IMR-90 (cell line): ENCODE measurements around the gene DUSP22. TPM values are rescaled to one million over a fixed set of nuclear protein-coding genes. Genes with fewer than 3 reads are reported as not detected.

ENCODE experiments used
- ATAC-seq: fragments of 200-7000 bp; cut with Tn5 transposase; 2 replicates; pipeline ENCODE4 v1.9.1; 2020; ENCODE audit warnings: low read depth, mild to moderate bottlenecking, moderate library complexity
- BruUV-seq: library from RNA; stranded (reverse); fragments of 400-500 nt; replicated peaks from 2 replicates; lab custom pipeline; 2021; lab: Mats Ljungman, UMichigan
- CTCF ChIA-PET: fragments of 300-600 bp; formaldehyde crosslinking; extraction: SDS; loops from one replicate; lab custom pipeline; 2021; ENCODE audit warnings: antibody characterized with exemption; lab: Yijun Ruan, JAX
- POLR2A ChIA-PET: fragments of 300-600 bp; sonication (Branson Sonifier 250); formaldehyde crosslinking; loops from one replicate; lab custom pipeline; 2022; ENCODE audit warnings: antibody characterized with exemption; ENCODE audit not compliant: unreplicated experiment; lab: Charles Lee
- DNase-seq: peaks from one replicate; pipeline ENCODE4 v3.0.0; 2013
- H2AFZ ChIP-seq: replicated peaks from 2 replicates; pipeline ENCODE3; 2013; ENCODE audit warnings: low read length, mild to moderate bottlenecking; ENCODE audit not compliant: poor library complexity
- H2AK5ac ChIP-seq: 2 replicates; pipeline ENCODE4 v1.6.1; 2013; ENCODE audit warnings: low read depth, low read length, inconsistent platforms
- H2AK9ac ChIP-seq: replicated peaks from 2 replicates; pipeline ENCODE3; 2013; ENCODE audit warnings: mild to moderate bottlenecking, low read depth, low read length, moderate library complexity; ENCODE audit not compliant: poor library complexity
- H2BK120ac ChIP-seq: 2 replicates; pipeline ENCODE4 v1.6.1; 2013; ENCODE audit warnings: low read depth, low read length, inconsistent platforms
- H2BK15ac ChIP-seq: 3 replicates; pipeline ENCODE4 v1.6.1; 2013; ENCODE audit warnings: low read depth, low read length, inconsistent platforms
- H2BK20ac ChIP-seq: 2 replicates; pipeline ENCODE4 v1.6.1; 2013; ENCODE audit warnings: low read depth, mild to moderate bottlenecking, inconsistent platforms, low read length, moderate library complexity
- H2BK5ac ChIP-seq: 2 replicates; pipeline ENCODE4 v1.6.1; 2013; ENCODE audit warnings: mild to moderate bottlenecking, low read depth, low read length, inconsistent platforms; ENCODE audit not compliant: poor library complexity, severe bottlenecking
- H3K14ac ChIP-seq: replicated peaks from 2 replicates; pipeline ENCODE4 v1.6.1; 2013; ENCODE audit warnings: low read depth, low read length, inconsistent platforms
- H3K18ac ChIP-seq: 2 replicates; pipeline ENCODE4 v1.6.1; 2013; ENCODE audit warnings: low read depth, low read length, control low read depth
- H3K23ac ChIP-seq: 2 replicates; pipeline ENCODE4 v1.6.1; 2013; ENCODE audit warnings: low read depth, low read length, inconsistent platforms
- H3K27ac ChIP-seq: 2 replicates; pipeline ENCODE4 v1.5.1; 2013; ENCODE audit warnings: mild to moderate bottlenecking, control low read depth, low read length; ENCODE audit not compliant: insufficient read depth
- H3K27me3 ChIP-seq: 2 replicates; pipeline ENCODE4 v1.6.1; 2013; ENCODE audit warnings: low read length; ENCODE audit not compliant: control insufficient read depth, insufficient read depth
- H3K36me3 ChIP-seq: 2 replicates; pipeline ENCODE4 v1.6.1; 2013; ENCODE audit warnings: low read length, mixed read lengths; ENCODE audit not compliant: control insufficient read depth, insufficient read depth
- H3K4ac ChIP-seq: 2 replicates; pipeline ENCODE4 v1.6.1; 2013; ENCODE audit warnings: low read depth, low read length, inconsistent platforms
- H3K4me1 ChIP-seq: 2 replicates; pipeline ENCODE4 v1.6.1; 2013; ENCODE audit warnings: low read length, mixed read lengths; ENCODE audit not compliant: control insufficient read depth, insufficient read depth
- H3K4me2 ChIP-seq: 2 replicates; pipeline ENCODE4 v1.6.1; 2013; ENCODE audit warnings: low read depth, mild to moderate bottlenecking, control low read depth, low read length, moderate library complexity
- H3K4me3 ChIP-seq: 2 replicates; pipeline ENCODE4 v1.5.1; 2013; ENCODE audit warnings: low read depth, mild to moderate bottlenecking, control low read depth, low read length, moderate library complexity; ENCODE audit not compliant: insufficient read depth
- H3K56ac ChIP-seq: 2 replicates; pipeline ENCODE4 v1.6.1; 2013; ENCODE audit warnings: low read length, inconsistent platforms; ENCODE audit not compliant: insufficient read depth; ENCODE audit errors: extremely low read depth
- H3K79me1 ChIP-seq, 2 experiments: 2 replicates each; pipeline ENCODE4 v1.6.1; 2013; ENCODE audit warnings: low read length in 2 of 2, inconsistent platforms in 1 of 2, low read depth in 1 of 2
- H3K9ac ChIP-seq: 2 replicates; pipeline ENCODE4 v1.6.1; 2013; ENCODE audit warnings: low read depth, low read length, control low read depth
- H3K9me1 ChIP-seq: 2 replicates; pipeline ENCODE4 v1.6.1; 2013; ENCODE audit warnings: low read length, inconsistent platforms; ENCODE audit not compliant: insufficient read depth
- H3K9me3 ChIP-seq: 2 replicates; pipeline ENCODE4 v1.6.1; 2013; ENCODE audit warnings: low read length; ENCODE audit not compliant: control insufficient read depth, insufficient read depth
- H4K20me1 ChIP-seq: 2 replicates; pipeline ENCODE4 v1.6.1; 2013; ENCODE audit warnings: low read length, inconsistent platforms; ENCODE audit not compliant: insufficient read depth
- H4K5ac ChIP-seq: 2 replicates; pipeline ENCODE4 v1.6.1; 2013; ENCODE audit warnings: mild to moderate bottlenecking, low read depth, low read length, control low read depth
- H4K8ac ChIP-seq, 2 experiments: 2 replicates each; pipeline ENCODE4 v1.6.1; 2013; ENCODE audit warnings: low read depth in 2 of 2, low read length in 2 of 2, control low read depth in 1 of 2, inconsistent platforms in 1 of 2
- H4K91ac ChIP-seq: 2 replicates; pipeline ENCODE4 v1.6.1; 2013; ENCODE audit warnings: low read depth, low read length, inconsistent platforms; ENCODE audit not compliant: insufficient read depth
- BHLHE40 ChIP-seq: fragments of 150-350 bp; IDR thresholded peaks from 2 replicates; pipeline ENCODE4 v1.6.1; 2016; ENCODE audit warnings: mild to moderate bottlenecking, low read depth, low read length
- CEBPB ChIP-seq: IDR thresholded peaks from 2 replicates; pipeline ENCODE4 v1.6.1; 2012; ENCODE audit warnings: low read depth, low read length, improper control_type of control experiment
- CHD1 ChIP-seq: IDR thresholded peaks from 2 replicates; pipeline ENCODE4 v1.6.1; 2012; ENCODE audit warnings: low read depth, low read length, improper control_type of control experiment
- CTCF ChIP-seq: conservative IDR thresholded peaks from 2 replicates; pipeline ENCODE4 v1.5.1; 2012; ENCODE audit warnings: mild to moderate bottlenecking, low read depth, low read length, improper control_type of control experiment
- FOS ChIP-seq: fragments of 150-350 bp; IDR thresholded peaks from 2 replicates; pipeline ENCODE4 v1.6.1; 2016; ENCODE audit warnings: low read depth, low read length
- MAFK ChIP-seq: IDR thresholded peaks from 2 replicates; pipeline ENCODE4 v1.6.1; 2012; ENCODE audit warnings: low read depth, low read length, improper control_type of control experiment
- MAZ ChIP-seq: IDR thresholded peaks from 2 replicates; pipeline ENCODE4 v1.6.1; 2012; ENCODE audit warnings: low read depth, mild to moderate bottlenecking, low read length, improper control_type of control experiment, moderate library complexity, borderline replicate concordance
- NFE2L2 ChIP-seq: fragments of 150-350 bp; IDR thresholded peaks from 2 replicates; pipeline ENCODE4 v1.6.1; 2016; ENCODE audit warnings: low read depth, mild to moderate bottlenecking, low read length
- POLR2A ChIP-seq: IDR thresholded peaks from 2 replicates; pipeline ENCODE4 v1.6.1; 2012; ENCODE audit warnings: mild to moderate bottlenecking, low read depth, low read length
- RAD21 ChIP-seq: IDR thresholded peaks from 2 replicates; pipeline ENCODE4 v1.6.1; 2012; ENCODE audit warnings: low read length, improper control_type of control experiment
- SMC3 ChIP-seq: fragments of 150-350 bp; IDR thresholded peaks from 2 replicates; pipeline ENCODE4 v1.6.1; 2016; ENCODE audit warnings: low read depth, mild to moderate bottlenecking, antibody characterized with exemption, low read length, moderate library complexity
- WGBS, 2 experiments: methylation state at CpG; one replicate each; pipeline versions ENCODE4 v1.1.5 to v1.1.7; 2013; ENCODE audit warnings: missing lambda C conversion rate in 2 of 2; ENCODE audit not compliant: insufficient read length in 1 of 2; ENCODE audit errors: extremely low coverage in 2 of 2; 5-methylcytosine and 5-hydroxymethylcytosine counted together
- dilution Hi-C: fragments of 300-500 bp; cut with HindIII; formaldehyde crosslinking; loops from one replicate; pipeline ENCODE4 v1.14.3; 2018; ENCODE audit warnings: low sequenced_read_pairs; ENCODE audit not compliant: unreplicated experiment
- in situ Hi-C: fragments of 300-500 bp; cut with MboI; formaldehyde crosslinking; loops from 3 replicates; pipeline ENCODE4 v1.14.3; 2019; ENCODE audit warnings: low sequenced_read_pairs, inconsistent platforms, mixed read lengths
- intact Hi-C: fragments of 100-400 bp; cut with micrococcal nuclease; formaldehyde crosslinking; loops from 2 replicates; pipeline ENCODE4 v1.10.0; 2022
- polyA plus RNA-seq, 3 experiments: library from polyadenylated mRNA; depleted of rRNA; stranded (reverse); fragments of >200 nt; gene quantifications; 2 replicates each; pipeline ENCODE4 v1.2.3, GENCODE V29; 2012; ENCODE audit warnings: low replicate concordance in 1 of 3
- total RNA-seq: library from RNA; depleted of rRNA; stranded (reverse); fragments of >200 nt; gene quantifications from 2 replicates; pipeline ENCODE4 v1.2.3, GENCODE V29; 2012

The DUSP22 gene
- total and polyA plus RNA-seq, 2 of the 4 experiments (the other 2 are of a cell fraction) = 7.1 to 8.2 TPM

GRCh38 chr6:288866-289265 is 3.4 kb upstream of the DUSP22 start:
- CTCF ChIA-PET = no interaction called here
- no peak overlapping the region for H4K91ac ChIP-seq
- H4K20me1 ChIP-seq = no peaks in the 10 kb centered on the region
- H3K18ac ChIP-seq = no peak overlapping the region
- in situ Hi-C loops = no loop called here
- H2BK20ac ChIP-seq = no peak overlapping the region
- no peak overlapping the region for H4K5ac ChIP-seq
- ATAC-seq (no peak), DNase-seq (no peak)
- intact Hi-C loops = no loop called here
- TF ChIP-seq RAD21 = no peak
- TF ChIP-seq BHLHE40 = no peak
- no peak for TF ChIP-seq CEBPB
- no peak for TF ChIP-seq MAZ
- TF ChIP-seq POLR2A = no peak
- no peak for TF ChIP-seq MAFK
- no peak for TF ChIP-seq CTCF
- TF ChIP-seq NFE2L2 = no peak
- TF ChIP-seq SMC3 = no peak
- no peak for TF ChIP-seq FOS
- no peak for TF ChIP-seq CHD1
- H3K79me1 ChIP-seq = peaks cover 0 to 12% of the 10 kb centered on the region in 2 experiments; a peak in 2 of 4 replicates
- no peak overlapping the region for H2AK9ac ChIP-seq
- H2BK120ac ChIP-seq = no peak overlapping the region
- no peak overlapping the region for H3K4ac ChIP-seq
- no peak overlapping the region for H3K23ac ChIP-seq
- no peak overlapping the region for H3K14ac ChIP-seq
- H2AFZ ChIP-seq = no peak overlapping the region
- peaks cover 16% of the 10 kb centered on the region for H3K27me3 ChIP-seq
- no peak overlapping the region for H2BK15ac ChIP-seq
- no CpG with 5 or more reads among the region's 3 CpGs for WGBS, 2 experiments
- no peak overlapping the region for H2AK5ac ChIP-seq
- H3K9me1 ChIP-seq = peaks cover 6% of the 10 kb centered on the region; the same call in 1 of the 2 replicates
- no peak overlapping the region for H3K27ac ChIP-seq
- no peak overlapping the region for H3K4me3 ChIP-seq
- H2BK5ac ChIP-seq = no peak overlapping the region
- H3K4me1 ChIP-seq = peaks cover 4% of the 10 kb centered on the region; the same call in 1 of the 2 replicates
- H3K9me3 ChIP-seq = no peaks in the 10 kb centered on the region; the same call in 1 of the 2 replicates
- dilution Hi-C loops = no loop called here
- H3K9ac ChIP-seq = no peak overlapping the region
- POLR2A ChIA-PET = no interaction called here
- H3K36me3 ChIP-seq = no peaks in the 10 kb centered on the region
- no TSS peak for BruUV-seq
- H3K4me2 ChIP-seq = no peak overlapping the region
- no peak overlapping the region for H3K56ac ChIP-seq
- no peak overlapping the region for H4K8ac ChIP-seq
